ENCODE results near the gene TOMM40.

- TF ChIP-seq NFRKB (IDR thresholded peaks at IDR 0.05) (no peak), BCL3 (CRISPR knock-in tag; IDR thresholded peaks at IDR 0.05) (no peak), YY1 (IDR thresholded peaks at IDR 0.05; ENCODE audit: insufficient read depth, insufficient replicate concordance, low read depth, low read length) (no peak), EZH2 (conservative IDR thresholded peaks at IDR 0.05; ENCODE audit: low read depth, low read length) (no peak), POLR2AphosphoS5 (IDR thresholded peaks at IDR 0.05; ENCODE audit: low read depth, low read length) (no peak), ZNF24 (IDR thresholded peaks at IDR 0.05) (no peak), SUZ12 (IDR thresholded peaks at IDR 0.05; ENCODE audit: low read depth, low read length) (no peak), KDM5B (CRISPR knock-in tag; IDR thresholded peaks at IDR 0.05; ENCODE audit: borderline replicate concordance) (no peak), SP1 (IDR thresholded peaks at IDR 0.05) (no peak), SP1 (CRISPR knock-in tag; IDR thresholded peaks at IDR 0.05) (no peak)
- TF ChIP-seq, protein P1, sequence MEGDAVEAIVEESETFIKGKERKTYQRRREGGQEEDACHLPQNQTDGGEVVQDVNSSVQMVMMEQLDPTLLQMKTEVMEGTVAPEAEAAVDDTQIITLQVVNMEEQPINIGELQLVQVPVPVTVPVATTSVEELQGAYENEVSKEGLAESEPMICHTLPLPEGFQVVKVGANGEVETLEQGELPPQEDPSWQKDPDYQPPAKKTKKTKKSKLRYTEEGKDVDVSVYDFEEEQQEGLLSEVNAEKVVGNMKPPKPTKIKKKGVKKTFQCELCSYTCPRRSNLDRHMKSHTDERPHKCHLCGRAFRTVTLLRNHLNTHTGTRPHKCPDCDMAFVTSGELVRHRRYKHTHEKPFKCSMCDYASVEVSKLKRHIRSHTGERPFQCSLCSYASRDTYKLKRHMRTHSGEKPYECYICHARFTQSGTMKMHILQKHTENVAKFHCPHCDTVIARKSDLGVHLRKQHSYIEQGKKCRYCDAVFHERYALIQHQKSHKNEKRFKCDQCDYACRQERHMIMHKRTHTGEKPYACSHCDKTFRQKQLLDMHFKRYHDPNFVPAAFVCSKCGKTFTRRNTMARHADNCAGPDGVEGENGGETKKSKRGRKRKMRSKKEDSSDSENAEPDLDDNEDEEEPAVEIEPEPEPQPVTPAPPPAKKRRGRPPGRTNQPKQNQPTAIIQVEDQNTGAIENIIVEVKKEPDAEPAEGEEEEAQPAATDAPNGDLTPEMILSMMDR (CRISPR knock-in tag; IDR thresholded peaks at IDR 0.05) = no peak
- TF ChIP-seq, protein P2, sequence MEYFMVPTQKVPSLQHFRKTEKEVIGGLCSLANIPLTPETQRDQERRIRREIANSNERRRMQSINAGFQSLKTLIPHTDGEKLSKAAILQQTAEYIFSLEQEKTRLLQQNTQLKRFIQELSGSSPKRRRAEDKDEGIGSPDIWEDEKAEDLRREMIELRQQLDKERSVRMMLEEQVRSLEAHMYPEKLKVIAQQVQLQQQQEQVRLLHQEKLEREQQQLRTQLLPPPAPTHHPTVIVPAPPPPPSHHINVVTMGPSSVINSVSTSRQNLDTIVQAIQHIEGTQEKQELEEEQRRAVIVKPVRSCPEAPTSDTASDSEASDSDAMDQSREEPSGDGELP (IDR thresholded peaks at IDR 0.05; ENCODE audit: borderline replicate concordance, low read depth) = no peak
These were observed 1.9 kb downstream of the TOMM40 start for GRCh38 chr19:44892932-44893331.

Measured in HepG2 (cell line).